Vagina (tissue), 2 donors: ENCODE data around the gene CDC7.

Experiments used
- CTCF ChIP-seq, 3 experiments: fragments of 450-650 bp in 2 of 3; fragments of 200-600 bp in 1 of 3; sonication (generic) in 1 of 3; IDR thresholded peaks; one replicate each; pipeline ENCODE4 v1.5.1; 2017 to 2019; ENCODE audit warnings: antibody characterized with exemption in 3 of 3, mild to moderate bottlenecking in 2 of 3, moderate library complexity in 2 of 3
- POLR2A ChIP-seq, 2 donors: fragments of 450-650 bp; IDR thresholded peaks; one replicate each; pipeline ENCODE4 v1.6.1; 2017; ENCODE audit warnings: antibody characterized with exemption in 2 of 2, mild to moderate bottlenecking in 2 of 2, moderate library complexity in 2 of 2
- POLR2AphosphoS5 ChIP-seq, 2 donors: sonication (generic); formaldehyde crosslinking; IDR thresholded peaks; one replicate each; pipeline ENCODE4 v1.9.0; 2017; ENCODE audit warnings: antibody characterized with exemption in 2 of 2, mild to moderate bottlenecking in 2 of 2, low read depth in 1 of 2; ENCODE audit not compliant: insufficient read depth in 1 of 2

- TF ChIP-seq CTCF (IDR thresholded peaks at IDR 0.05) (peak in 1 of 3 experiments; percentile 26), POLR2A (IDR thresholded peaks at IDR 0.05) (no peak), POLR2AphosphoS5 (IDR thresholded peaks at IDR 0.05; ENCODE audit: insufficient read depth in 1 of 2, low read depth in 1 of 2) (no peak)
These were observed 836 bp downstream of the CDC7 start for GRCh38 chr1:91501523-91501851.
